Dedifferentiated amniotic fluid mesenchymal stem cell (primary cell): ENCODE results near the gene C4BPB.

Experiments used
- DNase-seq: peaks from one replicate; pipeline ENCODE4 v3.0.0-alpha.2; 2016; ENCODE audit errors: extremely low spot score

The C4BPB gene

DNA sequence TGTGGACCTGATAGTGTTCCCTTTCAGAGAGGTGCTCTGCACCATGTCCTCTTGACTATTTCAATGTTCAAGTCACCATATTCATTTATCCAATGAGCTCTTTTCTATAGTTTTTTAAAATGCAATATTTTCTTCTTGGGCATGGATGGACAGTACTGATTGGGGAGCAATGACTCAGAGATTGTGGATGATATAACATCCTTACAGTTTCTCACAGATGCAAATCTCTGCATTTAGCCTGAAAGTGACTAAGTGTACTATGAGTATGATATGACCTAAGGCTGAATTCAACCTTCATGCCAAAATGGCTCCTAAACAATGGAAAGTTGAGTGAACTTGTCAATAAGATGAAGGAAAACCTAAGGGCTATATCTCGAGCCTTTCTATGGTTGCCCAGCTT is 51.9 kb downstream of the C4BPB start:
- no peak for DNase-seq

- no peak for DNase-seq
These were observed 56.9 kb downstream of the C4BPB start for GRCh38 chr1:207145401-207146058.
